GM23338 (cell line): ENCODE measurements around the gene DEXI.

Experiments used
- CTCF ChIP-seq, 2 experiments: fragments of 200-600 bp in 1 of 2; sonication (generic) in 1 of 2; conservative IDR thresholded peaks; 2 replicates each; pipeline versions ENCODE4 v1.5.1 to v1.6.1; 2016 to 2017; ENCODE audit warnings: antibody characterized with exemption in 2 of 2, low read depth in 2 of 2, mild to moderate bottlenecking in 2 of 2, moderate library complexity in 1 of 2
- ETS1 ChIP-seq: IDR thresholded peaks from 2 replicates; pipeline ENCODE4 v1.6.1; 2016; ENCODE audit warnings: antibody characterized with exemption
- EZH2 ChIP-seq: fragments of 200-600 bp; sonication (generic); IDR thresholded peaks from one replicate; pipeline ENCODE4 v1.8.0; 2017; ENCODE audit warnings: antibody characterized with exemption, mild to moderate bottlenecking, low read depth; ENCODE audit not compliant: unreplicated experiment
- EZH2phosphoT487 ChIP-seq: fragments of 200-600 bp; sonication (generic); IDR thresholded peaks from one replicate; pipeline ENCODE4 v1.8.1; 2018; ENCODE audit warnings: antibody characterized with exemption; ENCODE audit not compliant: unreplicated experiment
- JUNB ChIP-seq: IDR thresholded peaks from one replicate; pipeline ENCODE4 v1.6.1; 2016; ENCODE audit warnings: antibody characterized with exemption; ENCODE audit not compliant: unreplicated experiment
- NANOG ChIP-seq: IDR thresholded peaks from 2 replicates; pipeline ENCODE4 v1.6.1; 2016; ENCODE audit warnings: antibody characterized with exemption, borderline replicate concordance
- POLR2AphosphoS5 ChIP-seq: IDR thresholded peaks from 2 replicates; pipeline ENCODE4 v1.6.1; 2016; ENCODE audit warnings: antibody characterized with exemption, low read depth
- REST ChIP-seq: IDR thresholded peaks from one replicate; pipeline ENCODE4 v1.6.1; 2018; ENCODE audit warnings: antibody characterized with exemption; ENCODE audit not compliant: unreplicated experiment

- TF ChIP-seq CTCF (conservative IDR thresholded peaks at IDR 0.05; ENCODE audit: low read depth in 2 of 2) (no peak), POLR2AphosphoS5 (no peak), EZH2 (no peak), NANOG (no peak), REST (no peak), EZH2phosphoT487 (no peak), JUNB (no peak), ETS1 (no peak)
Observed at GRCh38 chr16:10951026-10951425, 8.8 kb upstream of the DEXI start.
